ENCODE data around the gene ADCK1. TPM values are rescaled to one million over a fixed set of nuclear protein-coding genes. Genes with fewer than 3 reads are reported as not detected.

ADCK1 gene
- total RNA-seq, 6 donors from 2014 or later: 5.6 to 40.3 (median 9.2) TPM

DNA sequence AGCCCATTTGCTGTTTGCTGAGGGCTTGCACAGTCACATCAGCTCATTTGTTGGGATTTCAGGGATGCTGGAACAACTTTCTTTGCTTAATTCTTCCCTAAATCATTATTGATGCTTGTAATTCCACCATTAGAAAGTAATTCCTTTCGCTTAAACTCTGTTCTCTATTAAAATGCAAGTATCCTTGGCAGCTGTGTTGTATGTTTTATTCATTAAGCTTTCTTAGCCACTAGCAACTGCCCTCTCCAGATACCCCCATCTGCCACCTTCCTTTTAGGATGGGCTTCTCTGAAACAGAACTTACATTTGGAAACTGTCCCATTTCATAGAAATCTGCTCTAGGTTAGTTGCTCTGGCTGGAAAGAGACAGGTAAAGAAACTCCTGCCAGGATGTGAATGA, 43.7 kb downstream of the ADCK1 start:
- H3K4me3 ChIP-seq: no peak overlapping the region
- H3K4me1 ChIP-seq: no peaks in the 10 kb centered on the region
- H3K36me3 ChIP-seq: no peaks in the 10 kb centered on the region
- no peak overlapping the region for H3K27ac ChIP-seq
- H3K9me3 ChIP-seq: no peaks in the 10 kb centered on the region
- WGBS, 2 donors: 100% methylated on average over 1 of the region's 1 CpG
- ATAC-seq (ENCODE audit: low FRiP score in 2 of 2): no peak
- no peak for DNase-seq
- no peak for TF ChIP-seq POLR2A (IDR thresholded peaks at IDR 0.05)
- TF ChIP-seq POLR2AphosphoS5 (IDR thresholded peaks at IDR 0.05): no peak
- TF ChIP-seq EP300 (IDR thresholded peaks at IDR 0.05): no peak
- TF ChIP-seq, protein P1, sequence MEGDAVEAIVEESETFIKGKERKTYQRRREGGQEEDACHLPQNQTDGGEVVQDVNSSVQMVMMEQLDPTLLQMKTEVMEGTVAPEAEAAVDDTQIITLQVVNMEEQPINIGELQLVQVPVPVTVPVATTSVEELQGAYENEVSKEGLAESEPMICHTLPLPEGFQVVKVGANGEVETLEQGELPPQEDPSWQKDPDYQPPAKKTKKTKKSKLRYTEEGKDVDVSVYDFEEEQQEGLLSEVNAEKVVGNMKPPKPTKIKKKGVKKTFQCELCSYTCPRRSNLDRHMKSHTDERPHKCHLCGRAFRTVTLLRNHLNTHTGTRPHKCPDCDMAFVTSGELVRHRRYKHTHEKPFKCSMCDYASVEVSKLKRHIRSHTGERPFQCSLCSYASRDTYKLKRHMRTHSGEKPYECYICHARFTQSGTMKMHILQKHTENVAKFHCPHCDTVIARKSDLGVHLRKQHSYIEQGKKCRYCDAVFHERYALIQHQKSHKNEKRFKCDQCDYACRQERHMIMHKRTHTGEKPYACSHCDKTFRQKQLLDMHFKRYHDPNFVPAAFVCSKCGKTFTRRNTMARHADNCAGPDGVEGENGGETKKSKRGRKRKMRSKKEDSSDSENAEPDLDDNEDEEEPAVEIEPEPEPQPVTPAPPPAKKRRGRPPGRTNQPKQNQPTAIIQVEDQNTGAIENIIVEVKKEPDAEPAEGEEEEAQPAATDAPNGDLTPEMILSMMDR (IDR thresholded peaks at IDR 0.05): no peak
- H3K27me3 ChIP-seq: no peaks in the 10 kb centered on the region

DNA sequence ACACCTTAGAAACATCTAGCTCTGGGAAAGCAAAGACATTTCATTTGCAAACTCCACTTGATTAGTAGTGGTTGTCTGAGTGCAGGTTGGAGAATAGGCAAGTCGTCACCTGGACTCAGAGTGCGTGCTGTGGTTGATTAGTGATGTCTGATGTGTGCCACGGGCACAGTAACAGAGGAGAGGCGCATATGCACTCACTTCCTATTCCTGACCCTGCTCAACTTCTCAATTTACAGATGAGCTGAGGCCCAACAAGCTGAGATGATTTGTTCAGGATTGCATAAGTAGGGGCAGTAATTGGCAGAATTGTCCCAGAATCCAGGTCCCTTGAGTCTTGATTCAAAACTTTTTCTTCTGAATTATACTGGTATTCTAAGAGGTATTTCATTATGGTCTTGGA, 44.9 kb downstream of the ADCK1 start:
- Histone ChIP-seq H3K27ac (no peak overlapping the region), H3K9me3 (no peaks in the 10 kb centered on the region), H3K4me1 (no peaks in the 10 kb centered on the region), H3K36me3 (no peaks in the 10 kb centered on the region), H3K27me3 (no peaks in the 10 kb centered on the region), H3K4me3 (no peak overlapping the region)
- WGBS, 2 donors: 56 to 63% methylated on average over 4 of the region's 4 CpGs
- ATAC-seq (ENCODE audit: low FRiP score in 2 of 2) (no peak), DNase-seq (no peak)
- TF ChIP-seq POLR2A (IDR thresholded peaks at IDR 0.05) (no peak), EP300 (IDR thresholded peaks at IDR 0.05) (no peak), POLR2AphosphoS5 (IDR thresholded peaks at IDR 0.05) (no peak)
- TF ChIP-seq, protein P1 (IDR thresholded peaks at IDR 0.05): no peak

DNA sequence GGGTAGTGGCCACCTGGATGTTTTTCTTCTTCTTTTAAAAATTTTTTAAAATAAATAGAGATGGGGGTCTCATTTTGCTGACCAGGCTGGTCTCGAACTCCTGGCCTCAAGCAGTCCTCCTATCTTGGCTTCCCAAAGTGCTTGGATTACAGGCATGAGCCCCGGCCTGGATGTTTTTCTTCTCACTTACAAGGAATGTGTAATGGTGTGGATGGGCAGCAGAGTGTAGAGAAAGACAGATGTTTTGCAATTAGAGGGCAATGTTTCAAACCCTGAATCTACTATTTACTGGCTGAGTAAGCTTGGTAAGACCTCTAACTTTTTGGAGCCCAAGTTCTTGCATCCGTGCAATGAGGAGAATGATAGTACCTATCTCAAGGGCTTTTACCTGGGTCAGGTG, 48.1 kb downstream of the ADCK1 start:
- 80 to 88% methylated on average over 3 of the region's 3 CpGs for WGBS, 2 donors
- H3K27me3 ChIP-seq: no peaks in the 10 kb centered on the region
- TF ChIP-seq POLR2A (IDR thresholded peaks at IDR 0.05): no peak
- TF ChIP-seq, protein P1 (IDR thresholded peaks at IDR 0.05): no peak
- TF ChIP-seq EP300 (IDR thresholded peaks at IDR 0.05): no peak
- no peak for TF ChIP-seq POLR2AphosphoS5 (IDR thresholded peaks at IDR 0.05)
- no peak overlapping the region for H3K4me3 ChIP-seq
- ATAC-seq (ENCODE audit: low FRiP score in 2 of 2): no peak
- no peak overlapping the region for H3K27ac ChIP-seq
- no peaks in the 10 kb centered on the region for H3K4me1 ChIP-seq
- no peaks in the 10 kb centered on the region for H3K36me3 ChIP-seq
- H3K9me3 ChIP-seq: no peaks in the 10 kb centered on the region
- DNase-seq: no peak

DNA sequence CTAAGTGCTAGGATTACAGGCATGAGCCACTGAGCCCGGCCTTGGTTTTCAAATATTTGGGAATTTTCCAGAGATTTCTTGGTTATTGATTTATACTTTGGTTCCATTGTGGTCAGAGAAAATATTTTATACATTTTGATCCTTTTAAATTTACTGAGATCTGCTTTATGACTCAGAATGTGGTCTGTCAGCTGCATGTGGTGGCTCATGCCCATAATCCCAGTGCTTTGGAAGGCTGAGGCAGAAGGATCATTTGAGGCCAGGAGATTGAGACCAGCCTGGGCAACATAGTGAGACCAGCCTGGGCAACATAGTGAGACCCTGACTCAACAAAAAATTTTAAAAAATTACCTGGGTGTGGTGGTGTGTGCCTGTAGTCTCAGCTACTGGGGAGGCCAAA, 49.8 kb downstream of the ADCK1 start:
- no peaks in the 10 kb centered on the region for H3K36me3 ChIP-seq
- no peak overlapping the region for H3K27ac ChIP-seq
- H3K9me3 ChIP-seq: no peaks in the 10 kb centered on the region
- H3K4me3 ChIP-seq: no peak overlapping the region
- TF ChIP-seq, protein P1 (IDR thresholded peaks at IDR 0.05): no peak
- TF ChIP-seq POLR2A (IDR thresholded peaks at IDR 0.05): no peak
- no peak for TF ChIP-seq POLR2AphosphoS5 (IDR thresholded peaks at IDR 0.05)
- no peak for TF ChIP-seq EP300 (IDR thresholded peaks at IDR 0.05)
- 87 to 100% methylated on average over 1 of the region's 1 CpG for WGBS, 2 donors
- no peaks in the 10 kb centered on the region for H3K27me3 ChIP-seq
- ATAC-seq (ENCODE audit: low FRiP score in 2 of 2): no peak
- DNase-seq: no peak
- H3K4me1 ChIP-seq: no peaks in the 10 kb centered on the region

DNA sequence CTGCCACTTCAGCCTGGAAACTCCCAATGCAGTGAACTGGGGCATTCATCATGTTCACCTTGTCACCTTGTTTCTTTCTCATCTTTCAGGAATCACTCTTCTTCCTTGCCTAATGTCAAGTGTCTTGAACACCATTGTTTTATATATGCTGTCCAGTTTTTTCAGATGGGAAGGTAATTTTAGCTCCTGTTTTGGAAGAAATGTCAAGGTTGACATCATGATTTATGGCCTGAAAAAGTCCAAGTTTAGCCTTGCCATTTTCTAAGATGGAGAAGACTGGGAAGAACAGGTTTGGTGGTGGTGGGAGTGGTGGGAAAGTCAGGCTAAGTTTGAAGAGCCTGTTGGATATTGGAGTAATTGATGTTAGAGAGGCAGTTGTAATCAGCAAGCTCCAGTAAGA, 54.0 kb downstream of the ADCK1 start:
- Histone ChIP-seq H3K36me3 (no peaks in the 10 kb centered on the region), H3K4me1 (no peaks in the 10 kb centered on the region), H3K4me3 (no peak overlapping the region), H3K27me3 (no peaks in the 10 kb centered on the region), H3K9me3 (no peaks in the 10 kb centered on the region), H3K27ac (no peak overlapping the region)
- no peak for DNase-seq
- TF ChIP-seq POLR2AphosphoS5 (IDR thresholded peaks at IDR 0.05): no peak
- no peak for TF ChIP-seq POLR2A (IDR thresholded peaks at IDR 0.05)
- no peak for TF ChIP-seq EP300 (IDR thresholded peaks at IDR 0.05)
- TF ChIP-seq, protein P1 (IDR thresholded peaks at IDR 0.05): no peak
- no peak for ATAC-seq (ENCODE audit: low FRiP score in 2 of 2)

Measured in upper lobe of left lung (tissue), 6 donors.